GM21390 (cell line): ENCODE measurements around the gene NEK2.
"Not testable (repeated sequence)": the region's sequence is repeated elsewhere in the genome, so short reads cannot be mapped to it uniquely, and the experiment has no call there.

Experiments
- ATAC-seq: cut with Tn5 transposase; IDR thresholded peaks from one replicate; pipeline ENCODE4 v1.9.1; 2021; ENCODE audit not compliant: unreplicated experiment

The NEK2 gene

DNA sequence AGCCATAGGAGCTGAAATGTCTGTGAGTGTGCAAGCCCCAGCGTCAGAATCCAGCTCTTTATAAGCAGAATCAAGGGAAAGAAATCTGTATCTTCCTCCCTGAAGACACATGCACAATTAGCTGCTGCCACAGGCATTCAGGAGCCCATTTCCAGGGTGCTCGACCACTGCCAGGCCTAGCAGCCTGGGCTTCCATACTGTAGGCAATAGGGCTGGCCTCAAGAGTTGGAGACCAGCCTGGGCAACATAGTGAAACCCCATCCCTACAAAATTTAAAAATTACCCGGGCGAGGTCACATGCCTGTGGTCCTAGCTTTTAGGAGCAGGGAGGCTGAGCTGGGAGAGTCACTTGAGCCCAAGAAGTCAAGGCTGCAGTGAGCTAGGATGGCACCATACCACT is 41.0 kb downstream of the NEK2 start:
- no peak for ATAC-seq

DNA sequence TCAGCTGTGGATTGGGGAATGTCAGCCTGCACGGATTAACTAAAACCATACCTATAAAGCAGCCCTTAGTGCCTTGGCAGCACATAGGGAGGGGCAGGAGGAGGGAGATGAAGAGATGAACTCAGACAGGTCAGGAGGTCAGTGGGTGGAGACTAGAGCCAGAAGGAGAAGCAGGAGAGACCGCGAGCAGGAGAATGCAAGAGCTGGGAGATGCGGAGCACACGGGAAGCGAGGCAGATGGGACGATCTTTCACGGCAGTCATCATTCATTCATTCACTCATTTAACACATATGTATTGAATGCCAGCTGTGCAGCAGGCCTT is 41.9 kb downstream of the NEK2 start:
- no peak for ATAC-seq

DNA sequence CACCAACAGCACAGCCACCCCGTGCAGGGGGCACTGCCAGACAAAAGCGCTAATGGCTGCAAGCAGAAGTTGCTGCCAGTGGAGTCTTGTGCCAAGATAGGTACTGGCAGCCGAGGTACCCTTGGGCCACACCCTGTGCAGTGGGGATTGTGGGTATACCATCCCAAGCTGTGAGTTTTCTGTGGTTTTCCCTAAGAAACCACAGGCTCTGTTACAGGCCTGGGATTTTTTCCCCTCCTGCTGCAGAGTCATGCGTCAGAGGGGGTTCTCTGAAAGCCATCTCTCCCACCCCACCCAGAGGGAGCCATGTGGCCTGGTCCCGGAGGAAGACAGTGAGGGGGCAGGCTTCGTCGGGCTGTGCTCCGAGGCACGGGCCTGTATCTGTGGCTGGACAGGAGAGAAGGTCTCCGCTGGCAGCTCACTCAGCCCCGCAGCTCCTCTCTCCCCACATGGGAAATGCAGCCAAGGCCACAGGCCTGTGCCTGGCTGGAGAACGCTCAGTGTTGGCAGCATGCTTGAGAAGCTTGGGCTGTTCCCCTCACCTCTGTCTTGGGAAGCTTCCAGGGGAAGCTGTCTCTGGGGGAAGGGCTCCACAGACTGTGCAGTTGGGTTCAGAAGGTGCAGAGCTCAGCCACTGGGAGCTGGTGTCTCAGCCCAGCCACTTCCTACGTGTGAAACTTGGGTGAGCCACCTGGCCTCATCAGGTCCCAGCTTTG is 42.5 kb downstream of the NEK2 start:
- no peak for ATAC-seq

DNA sequence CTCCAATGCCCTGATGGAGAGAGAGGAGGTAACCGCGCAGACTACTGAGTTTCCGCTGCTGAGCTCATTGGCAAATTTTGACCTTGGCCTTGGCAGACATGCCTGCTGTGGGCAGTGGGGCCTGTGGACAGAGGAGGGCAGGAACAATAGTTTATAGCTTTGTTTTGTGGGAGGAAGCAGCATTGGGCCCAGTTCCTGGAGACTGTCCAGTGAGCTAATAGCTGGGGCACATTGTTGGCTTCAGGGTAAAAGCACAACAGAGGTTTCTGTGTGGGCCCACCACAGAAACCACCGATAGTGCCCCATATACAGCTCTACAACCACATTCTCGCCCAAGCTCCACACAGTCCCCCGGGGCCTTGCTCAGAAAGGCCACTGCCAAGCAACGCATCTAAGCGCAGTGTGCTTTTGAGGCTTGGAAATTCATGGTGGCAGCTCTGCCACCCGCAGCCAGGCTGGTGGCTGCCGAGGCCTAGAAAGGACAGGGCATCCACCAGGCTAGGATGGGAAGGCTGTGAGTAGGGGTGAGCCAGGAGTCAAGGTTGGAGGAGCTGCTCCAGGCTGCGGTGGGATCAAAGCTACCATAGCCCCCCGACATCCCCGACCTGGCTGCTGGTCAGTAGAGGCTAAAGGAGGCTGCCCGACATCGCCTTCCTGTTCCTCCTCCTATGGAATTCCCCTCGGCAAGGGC is 43.2 kb downstream of the NEK2 start:
- peak; percentile 67 for ATAC-seq

DNA sequence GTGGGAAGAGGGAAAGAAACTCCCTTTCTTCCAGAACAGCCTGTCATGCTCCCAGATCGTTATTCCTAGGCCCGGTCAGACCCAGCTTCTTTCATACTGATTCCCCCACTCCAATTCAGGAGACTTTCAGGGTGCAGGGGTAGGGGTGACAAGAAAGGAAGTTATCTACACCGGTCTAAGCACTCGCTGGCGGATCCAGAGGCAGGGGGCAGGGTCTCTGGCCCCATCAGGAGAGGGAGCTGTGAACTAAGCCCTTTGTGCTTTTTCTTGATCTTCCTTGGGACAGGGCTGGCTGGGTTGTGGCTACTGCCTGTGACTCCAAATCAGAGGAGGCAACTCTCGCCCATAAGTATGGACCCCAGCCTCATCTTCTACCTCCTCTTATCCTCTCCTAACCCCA is 44.3 kb downstream of the NEK2 start:
- ATAC-seq = no peak

DNA sequence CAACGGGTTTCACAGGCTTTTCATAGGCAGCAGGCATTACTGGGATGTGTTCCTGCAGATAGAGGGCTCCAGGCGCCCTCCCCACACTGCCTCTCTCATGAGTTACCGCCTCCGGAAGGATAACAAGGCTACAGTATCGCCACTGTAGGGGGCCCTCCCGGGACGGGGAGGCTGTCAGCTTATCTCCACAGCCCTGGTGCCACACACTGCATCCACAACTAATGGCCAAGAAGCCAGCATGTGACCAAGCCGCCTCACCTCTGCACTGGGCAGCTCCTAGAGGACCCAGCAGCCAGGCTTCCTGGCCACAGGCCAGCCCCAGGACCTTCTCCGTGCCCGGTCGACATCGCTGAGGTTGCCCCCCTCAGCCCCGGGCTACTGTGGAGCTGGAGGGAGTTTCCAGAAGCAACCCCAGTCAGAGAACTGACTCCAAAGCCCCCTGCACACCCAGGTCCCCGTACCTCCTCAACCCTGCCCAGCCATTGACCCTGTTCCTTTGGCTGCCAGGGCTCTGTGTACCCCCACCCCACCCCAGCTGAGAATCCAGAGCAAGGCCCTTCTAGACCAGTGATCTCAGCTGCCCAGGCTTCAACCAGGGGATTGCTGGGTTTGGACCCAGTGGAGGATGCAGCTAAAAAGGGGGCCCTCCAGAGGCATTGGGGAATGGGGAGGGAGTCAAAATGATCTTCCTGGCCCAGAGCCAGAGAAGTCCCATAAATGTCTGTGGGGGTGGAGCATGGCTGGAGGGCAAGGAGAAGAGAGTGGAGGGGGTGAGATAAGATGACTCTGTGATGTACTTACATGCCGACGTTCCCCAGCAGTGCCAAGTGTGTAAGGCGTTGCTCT is 45.0 kb downstream of the NEK2 start:
- ATAC-seq = no peak

DNA sequence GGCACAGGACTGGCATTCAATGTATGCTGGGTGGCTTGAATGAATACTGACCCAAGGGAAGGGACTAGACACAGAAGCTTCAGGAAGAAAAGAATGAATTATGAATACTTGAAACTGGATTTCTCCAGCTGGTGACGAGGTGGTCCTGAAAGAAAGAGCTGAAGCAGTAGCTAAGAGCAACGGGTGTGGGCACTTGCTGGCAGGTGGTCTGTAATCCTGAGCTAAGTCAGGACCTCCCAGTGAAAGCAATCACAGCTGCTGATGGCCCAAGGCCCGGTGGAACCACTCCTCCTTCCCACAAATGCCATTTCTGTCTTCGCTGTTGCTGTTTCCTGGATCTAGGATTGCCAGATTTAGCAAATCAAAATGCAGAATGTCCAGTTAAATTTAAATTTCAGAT is 47.0 kb downstream of the NEK2 start:
- ATAC-seq = no peak

DNA sequence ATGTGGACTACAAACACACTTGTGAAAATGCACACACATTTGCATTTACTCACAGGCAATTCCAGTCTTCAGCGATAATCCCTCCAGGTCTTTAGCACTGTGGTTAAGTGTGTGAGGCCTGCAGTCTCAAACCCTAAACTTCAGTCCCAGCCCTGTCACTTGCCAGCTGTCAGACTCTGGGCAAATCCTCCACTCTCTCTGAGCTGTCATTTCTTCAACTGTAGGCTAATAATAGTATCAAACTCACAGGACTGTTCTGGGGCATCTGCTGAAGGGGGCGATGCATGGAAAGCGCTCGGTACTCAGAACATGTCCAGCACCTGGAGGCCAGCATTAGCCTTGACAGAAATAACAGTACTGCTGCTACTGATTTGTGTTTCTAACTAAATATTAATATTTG is 48.2 kb downstream of the NEK2 start:
- ATAC-seq = no peak

DNA sequence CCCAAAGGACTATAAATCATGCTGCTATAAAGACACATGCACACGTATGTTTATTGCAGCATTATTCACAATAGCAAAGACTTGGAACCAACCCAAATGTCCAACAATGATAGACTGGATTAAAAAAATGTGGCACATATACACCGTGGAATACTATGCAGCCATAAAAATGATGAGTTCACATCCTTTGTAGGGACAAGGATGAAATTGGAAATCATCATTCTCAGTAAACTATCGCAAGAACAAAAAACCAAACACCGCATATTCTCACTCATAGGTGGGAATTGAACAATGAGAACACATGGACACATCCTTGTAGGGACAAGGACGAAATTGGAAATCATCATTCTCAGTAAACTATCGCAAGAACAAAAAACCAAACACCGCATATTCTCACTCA is 49.6 kb downstream of the NEK2 start:
- ATAC-seq = not testable (repeated sequence)

DNA sequence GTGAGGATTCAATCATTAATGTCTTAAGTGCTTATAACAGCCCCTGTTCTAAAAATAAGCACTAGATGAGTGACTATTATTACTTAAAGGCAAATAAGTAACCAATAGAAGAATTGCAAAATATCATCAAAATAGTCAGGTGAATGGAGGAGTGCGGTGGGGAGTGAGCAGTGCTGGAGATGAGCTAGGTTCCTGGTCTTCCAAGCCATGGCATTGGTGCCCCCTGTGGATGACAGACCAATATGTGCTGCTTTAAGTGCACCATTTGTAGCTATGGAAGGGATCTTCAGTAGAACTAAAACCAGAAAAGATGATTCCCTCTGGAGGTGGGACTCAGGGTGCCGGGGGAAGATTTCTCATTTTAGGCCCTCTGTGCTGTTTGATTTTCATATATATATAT is 50.4 kb downstream of the NEK2 start:
- no peak for ATAC-seq

DNA sequence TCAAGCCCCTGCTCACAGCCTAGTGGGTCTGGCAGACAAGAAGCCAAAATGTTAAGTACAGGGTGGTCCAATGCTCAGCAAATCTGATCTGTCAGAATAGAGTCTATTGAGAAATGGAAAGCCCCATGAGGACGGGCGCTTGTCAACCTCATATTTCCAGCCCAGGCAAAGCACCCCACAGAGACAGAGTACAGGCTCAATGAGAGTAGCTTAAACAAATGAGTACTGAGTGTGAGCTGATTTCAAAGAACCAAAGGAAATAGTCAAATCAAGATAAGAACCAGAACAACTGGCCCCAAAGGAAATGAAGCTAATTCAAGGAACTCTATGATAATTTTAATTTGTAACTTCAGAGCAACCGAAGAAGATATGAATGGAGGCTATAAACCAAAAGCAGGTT is 51.9 kb downstream of the NEK2 start:
- ATAC-seq = no peak

DNA sequence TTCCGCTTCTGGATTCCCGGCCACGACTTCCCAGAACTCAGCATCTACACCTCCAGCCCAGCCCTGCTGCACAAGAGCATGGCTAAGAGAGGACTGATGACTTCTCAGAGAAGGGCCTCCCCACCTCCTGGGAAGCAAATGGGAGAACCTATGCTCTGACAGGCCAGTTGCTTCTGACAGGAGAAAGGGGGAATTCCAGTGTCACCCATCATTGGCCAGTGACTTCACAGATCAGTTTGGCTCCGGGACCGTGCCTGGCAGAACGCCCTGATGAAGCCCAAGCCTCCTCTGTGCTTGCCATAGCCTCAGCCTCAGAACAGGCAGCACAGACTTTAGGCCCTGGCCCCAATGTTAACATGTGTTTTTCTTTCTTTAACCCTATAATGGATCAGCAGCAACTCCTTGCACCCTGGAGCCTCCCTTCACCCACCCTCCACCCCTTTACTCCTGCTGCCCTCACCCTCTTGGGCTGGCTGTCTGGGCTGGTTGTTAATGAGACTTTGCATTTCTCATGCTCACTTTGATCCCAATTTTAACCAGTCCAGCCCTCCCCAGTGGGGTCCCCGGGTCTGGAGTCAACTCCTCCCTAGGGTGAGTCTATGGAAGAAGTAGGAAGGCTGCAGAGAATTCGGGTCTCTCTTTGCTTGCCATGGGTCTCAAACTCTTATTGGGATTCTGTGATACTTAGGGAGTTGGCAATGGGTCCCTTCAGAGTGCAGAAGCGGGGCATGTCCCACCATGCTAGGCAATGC is 53.8 kb downstream of the NEK2 start:
- ATAC-seq = no peak

DNA sequence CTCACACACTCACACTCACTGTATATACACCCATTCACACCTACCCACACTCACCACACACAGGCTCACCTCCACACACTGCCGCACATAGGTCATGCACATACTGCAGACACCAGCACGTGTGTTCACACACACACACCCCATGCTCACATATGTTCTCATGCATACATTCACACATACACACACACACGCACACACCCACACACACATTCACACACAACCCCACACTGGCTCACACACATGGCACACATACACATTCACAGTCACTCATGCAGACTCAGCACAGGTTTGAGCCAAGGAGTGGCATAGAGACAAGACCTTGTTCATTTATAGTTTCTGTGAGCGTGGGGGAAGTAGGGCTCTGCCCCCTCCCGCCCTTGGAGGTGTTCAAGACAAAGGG is 55.3 kb downstream of the NEK2 start:
- no peak for ATAC-seq

DNA sequence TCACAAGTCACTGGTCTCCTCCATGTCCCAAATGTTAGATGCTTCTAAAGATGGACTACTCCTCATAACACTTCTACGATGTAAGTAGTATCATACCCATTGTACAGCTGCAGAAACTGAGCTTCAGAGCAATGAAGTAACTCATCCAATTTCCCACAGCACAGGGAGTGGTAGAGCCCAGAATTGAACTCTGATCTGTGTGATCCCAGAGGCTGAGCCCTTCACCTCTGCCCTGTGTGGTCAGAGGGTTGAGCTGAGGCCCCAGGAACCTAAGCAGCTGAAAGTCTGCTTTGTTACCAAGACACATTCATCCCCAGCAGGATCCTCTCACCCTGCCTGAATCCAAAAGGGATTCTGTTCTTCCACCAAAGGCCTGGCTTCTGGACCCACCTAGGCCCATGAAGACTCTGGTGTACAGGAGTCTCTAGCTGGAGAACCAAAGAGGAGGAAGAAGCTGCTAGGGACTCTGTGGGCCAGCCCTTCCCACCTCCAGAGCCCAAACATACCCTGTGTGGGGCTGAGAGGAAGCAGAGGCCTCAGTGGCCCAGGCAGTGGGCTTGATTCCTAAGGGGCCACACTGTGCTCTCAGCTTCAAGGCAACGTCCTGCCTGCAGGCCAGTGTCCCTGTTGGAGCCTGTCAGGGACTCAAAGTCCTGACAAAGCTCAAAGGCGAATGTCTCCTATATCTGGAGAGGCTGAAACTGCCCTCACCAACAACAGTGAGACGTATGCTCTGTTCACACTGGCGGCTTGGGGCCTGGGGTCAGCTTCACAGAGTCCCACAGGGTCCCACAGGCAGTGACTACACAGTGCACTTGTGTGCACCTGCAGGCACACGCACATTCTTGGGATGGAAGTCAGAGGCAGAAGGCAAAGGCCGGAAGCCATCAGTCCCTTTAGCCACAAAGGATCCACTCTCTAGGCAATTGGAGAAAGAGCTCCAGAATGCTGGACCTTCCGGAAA is 56.1 kb downstream of the NEK2 start:
- no peak for ATAC-seq

DNA sequence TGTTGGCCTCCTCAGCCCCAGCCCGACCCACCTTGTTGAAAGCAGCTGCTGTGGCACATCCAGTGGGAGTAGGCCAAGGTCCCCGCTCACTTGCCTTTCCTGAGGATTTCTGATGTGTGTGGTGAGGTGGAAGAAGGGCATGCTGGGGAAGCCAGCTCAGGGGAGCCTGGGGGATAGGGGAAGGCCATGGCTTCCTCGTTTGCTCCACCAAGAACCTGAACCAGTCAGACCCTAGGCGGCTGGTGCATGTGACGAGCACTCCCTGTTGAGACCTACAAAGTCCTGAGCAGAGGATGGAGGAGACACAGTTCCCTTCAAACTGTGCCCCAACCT is 58.5 kb downstream of the NEK2 start:
- ATAC-seq = no peak

DNA sequence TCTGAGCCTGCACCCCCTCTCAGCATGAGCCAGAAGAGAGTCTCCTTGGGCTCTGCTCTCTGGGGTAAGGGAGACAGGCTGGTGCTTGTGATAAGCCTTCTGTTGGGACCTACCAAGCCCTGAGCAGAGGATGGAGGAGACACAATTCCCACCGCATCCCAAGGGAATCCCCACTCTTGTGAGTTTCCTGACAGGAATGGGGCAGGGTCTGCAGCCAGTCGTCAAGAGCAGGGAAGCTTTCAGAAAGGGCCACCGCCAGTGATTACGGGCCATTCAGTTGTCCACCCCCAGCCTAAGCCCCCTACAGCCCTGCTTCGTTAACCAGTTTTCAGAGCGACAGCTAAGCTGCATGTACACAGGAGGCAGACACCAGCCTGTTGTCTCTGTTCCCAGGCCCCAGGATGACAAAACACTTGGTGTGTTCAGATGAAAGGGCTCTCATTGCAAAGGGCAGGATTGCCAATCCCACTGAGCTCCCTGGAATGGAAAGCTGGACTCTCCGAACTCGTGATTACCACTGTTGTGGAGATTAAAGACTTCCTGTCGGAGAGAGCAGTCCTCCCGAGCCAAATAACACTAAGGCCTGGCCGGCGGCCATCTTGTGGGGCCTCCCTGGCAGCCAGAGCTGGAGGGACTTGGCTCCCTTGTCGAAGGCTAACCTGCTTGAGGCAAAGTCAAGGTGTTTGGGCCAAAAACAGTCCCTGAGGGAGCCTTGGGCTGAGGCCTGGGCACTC is 59.0 kb downstream of the NEK2 start:
- ATAC-seq = no peak

DNA sequence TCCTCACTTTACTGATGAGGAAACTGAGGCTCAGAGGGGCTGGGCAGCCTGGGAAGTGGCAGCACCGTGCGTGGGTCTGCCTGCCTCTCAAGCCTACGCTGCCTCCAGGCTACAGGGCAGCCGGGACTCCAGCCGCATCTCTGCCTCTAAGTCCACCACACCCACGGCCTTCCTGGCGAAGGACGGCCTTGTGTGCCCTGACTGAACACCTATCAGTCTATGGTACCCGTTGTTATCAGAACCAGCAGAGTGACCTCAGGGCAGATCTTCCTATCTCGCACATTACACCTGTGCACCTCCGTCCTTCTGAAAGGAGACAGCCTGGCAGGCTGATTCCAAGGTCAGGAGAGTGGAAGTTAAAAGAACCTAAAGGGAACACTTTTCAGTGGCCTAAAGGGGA is 60.8 kb downstream of the NEK2 start:
- no peak for ATAC-seq

DNA sequence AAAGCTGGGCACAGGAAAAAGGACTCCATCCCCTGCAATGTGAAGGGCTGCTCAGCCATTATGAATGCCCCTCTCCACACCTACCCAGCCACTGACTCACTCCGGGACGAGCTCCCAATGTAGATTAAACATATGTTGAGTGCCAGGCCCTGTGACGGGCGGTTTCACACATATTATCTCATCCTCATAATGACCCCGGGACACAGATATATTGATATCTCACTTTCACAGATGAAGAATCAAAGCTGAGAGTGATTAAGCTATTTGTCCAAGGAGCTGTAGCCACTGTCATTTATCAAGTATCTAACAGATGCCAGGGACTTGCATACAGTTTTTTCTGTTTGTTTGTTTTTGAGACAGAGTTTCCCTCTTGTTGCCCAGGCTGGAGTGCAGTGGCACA is 61.5 kb downstream of the NEK2 start:
- ATAC-seq = no peak

DNA sequence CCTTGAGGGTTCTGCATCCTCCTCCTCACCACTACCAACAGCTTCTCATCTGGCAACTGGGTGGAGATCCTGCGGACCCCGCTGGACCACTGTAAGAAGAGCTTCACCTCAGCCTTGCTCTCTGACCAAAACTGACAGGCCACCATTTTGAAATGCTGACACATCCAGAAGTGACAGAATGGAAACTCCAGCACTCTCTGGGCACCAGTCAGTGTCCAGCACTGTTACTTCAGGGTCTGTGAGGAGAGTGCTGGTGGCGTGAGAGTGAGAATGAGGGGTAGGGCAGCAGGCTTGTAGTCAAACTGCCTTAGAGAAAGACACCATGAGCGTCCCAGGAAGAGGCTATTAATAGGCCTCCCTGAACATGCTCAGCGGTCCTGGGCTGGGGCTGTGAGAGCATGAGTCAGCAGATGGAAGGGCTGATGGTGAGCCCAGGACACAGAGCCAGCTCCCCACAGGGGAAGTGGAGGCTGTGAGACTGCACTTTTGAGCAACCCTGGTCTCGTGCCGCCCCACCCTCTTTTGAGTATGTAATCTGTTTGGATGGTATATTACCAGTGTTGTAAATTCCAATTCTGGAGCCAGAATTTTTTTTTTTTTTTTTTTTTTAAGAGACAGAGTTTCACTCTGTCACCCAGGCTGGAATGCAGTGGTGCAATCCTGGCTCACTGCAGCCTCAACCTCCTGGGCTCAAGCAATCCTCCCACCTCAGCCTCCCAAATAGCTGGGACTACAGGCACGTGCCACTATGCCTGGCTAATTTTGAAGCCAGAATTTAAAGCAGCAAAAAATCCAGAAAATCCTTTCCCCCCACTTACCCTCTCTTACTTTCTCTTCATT is 62.1 kb downstream of the NEK2 start:
- no peak for ATAC-seq
